Measurements from ENCODE around the gene CNFN.

- TF ChIP-seq POLR2A (IDR thresholded peaks at IDR 0.05; ENCODE audit: low read length) (no peak), GATA1 (IDR thresholded peaks at IDR 0.05; ENCODE audit: low read depth, low read length) (no peak)
Observed at GRCh38 chr19:42378225-42379215, 11.6 kb downstream of the CNFN start.
